Activated CD4-positive, alpha-beta T cell treated with anti-CD3 and anti-CD28 coated beads for 36 hours (primary cell): ENCODE results near the gene APOBR. TPM values are rescaled to one million over a fixed set of nuclear protein-coding genes. Genes with fewer than 3 reads are reported as not detected.

Experiments
- ATAC-seq: fragments of 200-7000 bp; cut with Tn5 transposase; one replicate; pipeline ENCODE4 v1.10.0; 2021; ENCODE audit warnings: mild to moderate bottlenecking, moderate library complexity
- CTCF ChIA-PET: fragments of 350-600 bp; sonication (Branson Sonifier 250); formaldehyde crosslinking; loops from one replicate; lab custom pipeline; 2021; ENCODE audit warnings: antibody characterized with exemption; lab: Charles Lee
- POLR2A ChIA-PET: fragments of 350-600 bp; sonication (Branson Sonifier 250); formaldehyde crosslinking; loops from one replicate; lab custom pipeline; 2021; ENCODE audit warnings: antibody characterized with exemption, inconsistent platforms; lab: Charles Lee
- DNase-seq: peaks from one replicate; pipeline ENCODE4 v3.0.0-alpha.2; 2020
- H3K27ac Mint-ChIP-seq: one replicate; pipeline ENCODE4 v1.8.0; 2021; ENCODE audit warnings: mixed read lengths
- H3K27me3 Mint-ChIP-seq: one replicate; pipeline ENCODE4 v1.8.0; 2021; ENCODE audit warnings: mixed read lengths
- H3K36me3 Mint-ChIP-seq: one replicate; pipeline ENCODE4 v1.8.0; 2021; ENCODE audit warnings: low read depth, mixed read lengths
- H3K4me1 Mint-ChIP-seq: one replicate; pipeline ENCODE4 v1.8.0; 2021; ENCODE audit warnings: mixed read lengths
- H3K4me3 Mint-ChIP-seq: one replicate; pipeline ENCODE4 v1.8.0; 2021; ENCODE audit warnings: mild to moderate bottlenecking, moderate library complexity, mixed read lengths
- H3K9me3 Mint-ChIP-seq: one replicate; pipeline ENCODE4 v1.8.0; 2021; ENCODE audit warnings: low read depth, mixed read lengths
- intact Hi-C, 2 experiments: fragments of 100-400 bp; cut with DNase I in 1 of 2; cut with micrococcal nuclease in 1 of 2; formaldehyde crosslinking; loops; one replicate each; pipeline versions ENCODE4 v1.14.2 to v1.15.1; 2022 to 2024; cut with DNase I, micrococcal nuclease
- total RNA-seq, 2 experiments: library from RNA; stranded (reverse); gene quantifications; one replicate each; pipeline ENCODE4 v1.2.3, GENCODE V29; 2021

Gene APOBR
- total RNA-seq, 2 experiments from 2014 or later: 1.8 to 2.4 TPM

DNA sequence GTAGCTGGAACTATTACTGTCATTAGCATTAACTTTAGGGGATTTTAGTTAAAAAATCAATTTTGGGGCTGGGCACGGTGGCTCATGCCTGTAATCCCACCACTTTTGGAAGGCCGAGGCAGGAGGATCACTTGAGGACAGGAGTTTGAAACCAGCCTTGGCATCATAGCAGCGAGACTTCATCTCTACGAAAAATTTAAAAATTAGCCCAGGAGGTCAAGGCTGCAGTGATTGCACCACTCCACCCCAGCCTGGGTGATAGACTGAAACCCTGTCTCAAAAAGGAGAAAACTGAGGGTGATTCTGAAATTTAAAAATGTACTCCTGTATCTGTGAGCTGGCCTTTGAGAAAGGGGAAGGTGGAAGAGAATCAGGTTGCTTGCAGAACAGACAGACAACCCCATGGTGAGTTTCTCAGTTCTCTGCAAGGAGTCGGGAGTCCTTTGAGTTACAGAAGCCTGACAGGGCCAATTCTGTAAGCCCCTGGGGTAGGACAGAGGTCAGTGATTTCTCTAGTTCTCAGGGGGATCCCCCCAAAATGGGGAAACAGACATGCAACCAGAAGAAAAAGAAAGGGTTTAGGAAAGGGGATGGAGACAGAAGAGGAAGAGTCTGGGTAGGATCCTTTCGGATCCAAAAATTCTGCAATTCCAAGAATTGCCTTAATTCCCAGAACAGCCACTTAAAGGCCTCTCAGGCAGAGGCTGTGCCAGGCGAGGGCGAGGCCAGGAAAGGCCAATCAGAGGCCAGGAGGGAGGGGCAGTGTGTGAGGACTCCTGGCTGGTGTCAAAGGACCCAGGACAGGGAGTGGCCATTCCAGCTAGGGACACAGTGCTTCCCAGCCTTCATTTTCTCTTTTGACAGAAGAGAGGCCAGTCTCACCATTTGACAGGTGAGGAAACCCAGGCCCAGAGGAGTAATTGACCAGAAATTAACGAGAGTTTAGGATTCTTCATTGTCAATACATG lies 37.6 kb downstream of the APOBR start:
- Mint-ChIP-seq H3K36me3 (no peaks in the 10 kb centered on the region), H3K9me3 (no peaks in the 10 kb centered on the region), H3K4me3 (no peak overlapping the region), H3K27ac (no peak overlapping the region), H3K4me1 (peaks cover 28% of the 10 kb centered on the region), H3K27me3 (no peaks in the 10 kb centered on the region)
- ChIA-PET POLR2A (no interaction called here), CTCF (interaction anchor here (0.6 kb wide), 1 partner anchor 92 kb away, joined by 5 read pairs; no protein-coding TSS in a partner anchor)
- no peak for DNase-seq
- intact Hi-C loops: no loop called here
- ATAC-seq: no peak

DNA sequence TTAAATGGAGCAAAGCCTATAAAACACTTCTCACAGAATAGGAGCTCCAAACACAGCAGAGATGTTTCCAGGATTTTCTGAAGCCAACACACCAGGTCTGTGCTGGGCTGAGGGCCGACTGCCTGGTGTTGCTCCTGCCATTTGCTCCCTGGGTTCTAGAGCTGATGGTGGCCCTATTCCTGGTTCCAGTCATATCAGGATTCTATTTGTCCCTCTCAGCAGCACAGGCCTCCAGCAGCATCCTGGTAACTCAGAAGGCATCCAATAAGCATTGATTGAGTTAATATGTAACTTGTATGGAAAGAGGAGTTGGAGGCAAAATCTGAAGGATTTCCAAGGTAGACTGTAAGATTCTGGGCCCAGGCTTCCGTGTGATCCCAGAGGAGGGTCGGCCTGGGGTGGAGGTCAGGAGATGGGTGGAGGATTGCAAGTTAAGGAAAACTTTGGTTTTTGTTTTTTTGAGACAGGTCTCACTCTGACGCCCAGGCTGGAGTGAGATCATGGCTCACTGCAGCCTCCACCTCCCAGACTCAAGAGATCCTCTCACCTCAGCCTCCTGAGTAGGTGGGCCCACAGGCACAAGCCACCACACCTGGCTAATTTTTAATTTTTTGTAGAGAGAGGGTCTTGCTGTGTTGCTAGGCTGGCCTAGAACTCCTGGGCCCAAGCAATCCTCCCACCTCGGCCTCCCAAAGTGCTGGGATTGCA lies 38.7 kb downstream of the APOBR start:
- Mint-ChIP-seq H3K4me3 (no peak overlapping the region), H3K36me3 (no peaks in the 10 kb centered on the region), H3K4me1 (peaks cover 29% of the 10 kb centered on the region), H3K27ac (peak overlapping the region; percentile 13), H3K27me3 (no peaks in the 10 kb centered on the region), H3K9me3 (no peaks in the 10 kb centered on the region)
- intact Hi-C loops: no loop called here
- ATAC-seq (no peak), DNase-seq (no peak)
- POLR2A ChIA-PET: no interaction called here
- CTCF ChIA-PET: interaction anchor here (0.5 kb wide), 1 partner anchor 337 kb away, joined by 3 read pairs; no protein-coding TSS in a partner anchor

DNA sequence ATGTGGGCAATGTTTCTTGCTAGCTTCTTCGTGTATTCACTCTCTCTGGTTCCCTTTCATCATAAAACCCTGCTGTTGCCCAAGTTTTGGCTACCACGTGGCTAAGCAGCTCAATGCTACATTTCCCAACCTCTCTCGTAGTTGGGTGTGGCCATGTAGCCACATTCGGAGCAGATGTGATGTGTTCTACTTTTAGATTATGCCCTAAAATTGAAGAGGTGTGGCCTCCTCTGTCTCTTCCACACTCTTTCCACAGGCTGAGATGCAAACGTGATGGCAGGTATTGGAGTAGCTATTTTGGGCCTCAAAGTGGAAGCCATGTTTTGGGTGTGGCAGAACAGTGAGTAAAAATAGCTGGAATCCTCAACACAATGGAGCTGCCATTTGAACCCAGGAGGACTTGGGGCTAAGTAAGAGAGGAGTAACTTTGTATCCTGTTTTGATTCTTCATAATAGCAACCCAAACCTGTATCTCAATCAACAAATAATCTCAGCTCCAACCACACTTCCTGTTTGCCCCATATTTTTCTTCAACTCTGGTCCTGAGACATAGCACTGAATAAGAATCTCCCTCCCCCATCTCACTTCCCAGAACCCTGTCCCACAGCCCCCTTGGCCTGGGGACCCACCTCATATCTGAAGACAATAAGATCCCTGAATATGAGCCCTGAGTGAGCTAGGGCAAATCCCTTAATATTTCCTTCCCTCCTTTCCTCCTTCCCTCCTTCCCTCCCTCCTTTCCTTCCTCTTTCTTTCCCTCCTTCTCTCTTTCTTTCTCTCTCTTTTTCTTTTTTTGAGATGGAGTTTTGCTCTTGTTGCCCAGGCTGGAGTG lies 40.3 kb downstream of the APOBR start:
- intact Hi-C loops: no loop called here
- ATAC-seq (peak; percentile 12), DNase-seq (no peak)
- H3K27me3 Mint-ChIP-seq: no peaks in the 10 kb centered on the region
- ChIA-PET POLR2A (interaction anchor here (0.6 to 0.8 kb wide), 2 partner anchors 9 to 87 kb away, joined by 3 read pairs; no protein-coding TSS in a partner anchor), CTCF (interaction anchor here (1.5 kb wide), 1 partner anchor 13 kb away, joined by 4 read pairs; no protein-coding TSS in a partner anchor)
- H3K27ac Mint-ChIP-seq: peak overlapping the region; percentile 14
- H3K4me1 Mint-ChIP-seq: peaks cover 29% of the 10 kb centered on the region
- no peaks in the 10 kb centered on the region for H3K36me3 Mint-ChIP-seq
- H3K9me3 Mint-ChIP-seq: no peaks in the 10 kb centered on the region
- H3K4me3 Mint-ChIP-seq: no peak overlapping the region

DNA sequence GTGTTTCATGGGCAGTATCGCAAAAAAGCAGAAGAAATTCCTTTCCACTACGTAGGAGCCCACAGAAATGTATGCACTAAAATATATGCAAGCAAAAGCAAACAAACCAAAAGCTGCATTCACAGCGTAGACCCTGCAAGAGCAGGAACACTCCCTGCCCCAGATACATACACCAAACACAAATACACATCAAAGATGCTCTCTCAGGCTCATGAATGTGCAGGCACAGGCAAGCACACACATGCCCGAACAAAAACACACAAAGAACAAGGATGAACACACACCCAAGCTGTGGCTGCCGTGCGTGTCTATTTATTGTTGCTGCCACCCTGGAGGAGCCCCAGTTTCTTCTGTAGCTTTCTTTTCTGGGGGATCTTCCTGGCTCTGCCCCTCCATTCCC lies 42.6 kb downstream of the APOBR start:
- H3K36me3 Mint-ChIP-seq: no peaks in the 10 kb centered on the region
- DNase-seq (no peak), ATAC-seq (no peak)
- ChIA-PET POLR2A (interaction anchor here (0.6 kb wide), 1 partner anchor 45 kb away, joined by 4 read pairs; the partner anchor contains the start of gene CLN3), CTCF (interaction anchor here (0.6 kb wide), 1 partner anchor 28 kb away, joined by 4 read pairs; no protein-coding TSS in a partner anchor)
- intact Hi-C loops: no loop called here
- H3K4me3 Mint-ChIP-seq: no peak overlapping the region
- H3K27me3 Mint-ChIP-seq: no peaks in the 10 kb centered on the region
- no peaks in the 10 kb centered on the region for H3K9me3 Mint-ChIP-seq
- H3K27ac Mint-ChIP-seq: no peak overlapping the region
- H3K4me1 Mint-ChIP-seq: peaks cover 26% of the 10 kb centered on the region

DNA sequence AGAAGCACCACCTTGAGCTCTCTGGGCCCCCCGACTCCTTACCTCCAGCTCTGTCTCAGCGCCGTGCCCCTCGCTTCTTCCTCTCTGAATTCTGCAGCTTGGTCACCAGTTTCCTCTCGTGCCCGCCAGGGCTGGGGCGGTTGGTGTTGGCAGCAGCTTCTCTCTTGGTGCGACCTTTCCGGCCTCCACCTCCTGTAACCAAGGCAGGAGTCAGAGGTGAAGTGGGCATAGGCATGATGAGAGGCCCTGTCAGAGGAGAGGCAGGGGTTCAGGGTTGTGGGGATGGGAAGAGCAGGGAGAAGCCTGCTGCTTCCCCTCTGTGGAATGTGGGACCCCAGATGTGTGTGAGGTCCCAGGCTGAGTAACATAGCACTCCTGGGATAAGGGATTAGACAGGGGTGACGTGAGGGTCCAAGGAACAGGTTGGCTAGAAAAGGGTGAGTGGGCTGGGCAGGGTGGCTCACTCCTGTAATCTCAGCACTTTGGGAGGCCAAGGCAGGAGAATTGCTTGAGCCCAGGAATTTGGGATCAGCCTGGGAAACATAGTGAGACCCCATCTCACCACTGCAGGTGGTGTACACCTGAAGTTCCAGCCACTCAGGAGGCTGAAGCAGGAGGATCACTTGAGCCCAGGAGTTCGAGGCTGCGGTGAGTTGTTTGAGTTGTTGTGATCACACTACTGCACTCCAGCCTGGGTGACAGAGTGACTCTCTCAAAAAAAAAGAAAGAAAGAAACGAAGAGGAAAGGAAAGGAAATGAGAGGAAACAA lies 43.7 kb downstream of the APOBR start:
- DNase-seq: no peak
- Mint-ChIP-seq H3K9me3 (no peaks in the 10 kb centered on the region), H3K4me1 (peaks cover 30% of the 10 kb centered on the region), H3K27me3 (no peaks in the 10 kb centered on the region), H3K4me3 (no peak overlapping the region), H3K27ac (no peak overlapping the region), H3K36me3 (no peaks in the 10 kb centered on the region)
- ChIA-PET CTCF (no interaction called here), POLR2A (interaction anchor here (0.6 kb wide), 1 partner anchor 362 kb away, joined by 4 read pairs; no protein-coding TSS in a partner anchor)
- no peak for ATAC-seq
- intact Hi-C loops: loop anchor here in 1 of 2 experiments (2.0 kb wide), 1 partner anchor 15 kb away; no protein-coding TSS in a partner anchor

DNA sequence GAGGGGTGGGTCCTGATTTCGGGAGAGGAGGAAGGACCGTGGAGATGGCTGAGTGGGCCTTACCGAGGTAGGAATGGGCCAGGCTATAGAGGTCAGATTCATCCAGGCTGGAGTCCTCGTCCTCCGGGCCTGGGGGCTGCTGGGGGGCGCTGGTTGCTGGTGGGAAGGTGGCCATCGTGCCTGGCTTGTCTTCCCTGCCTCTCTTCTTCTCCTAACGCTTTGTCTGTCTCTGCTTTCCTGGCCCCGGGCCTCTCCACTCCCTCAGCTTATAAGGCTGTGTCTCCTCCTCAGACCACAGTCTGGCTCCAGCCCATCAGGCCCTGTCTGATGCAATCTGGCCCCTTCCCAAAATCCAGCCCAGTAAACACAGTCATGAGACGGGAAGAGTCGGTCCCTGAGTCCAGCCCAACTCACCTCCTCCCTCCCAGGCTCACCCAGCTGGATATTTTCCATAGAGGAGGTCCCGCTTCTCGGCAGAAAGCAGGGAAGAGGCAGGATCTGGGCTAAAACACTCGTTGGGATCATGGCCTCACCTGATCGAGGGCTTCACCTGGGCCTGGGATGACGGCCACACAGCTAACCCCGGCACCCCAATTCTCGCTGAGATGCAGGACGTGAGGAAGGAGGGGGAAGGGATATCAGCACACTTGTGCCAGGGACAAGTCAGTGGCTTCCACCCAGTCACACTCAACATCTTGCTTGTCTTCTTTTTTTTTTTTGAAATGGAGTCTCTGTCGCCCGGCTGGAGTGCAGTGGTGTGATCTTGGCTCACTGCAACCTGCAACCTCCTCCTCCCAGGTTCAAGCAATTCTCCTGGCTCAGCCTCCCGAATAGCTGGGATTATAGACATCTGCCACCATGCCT lies 44.5 kb downstream of the APOBR start, which contains the start of gene NUPR1:
Gene NUPR1 (minus strand): TSS at position 242 of the 864 bp plus-strand sequence. CDS start 67 bp downstream, at position 175.
- intact Hi-C loops: loop anchor here in 1 of 2 experiments (2.0 kb wide), 1 partner anchor 16 kb away; no protein-coding TSS in a partner anchor
- Mint-ChIP-seq H3K27me3 (no peaks in the 10 kb centered on the region), H3K36me3 (no peaks in the 10 kb centered on the region), H3K27ac (no peak within 1 kb of the TSS), H3K4me1 (peaks cover 28% of the 10 kb centered on the region), H3K4me3 (no peak within 1 kb of the TSS), H3K9me3 (no peaks in the 10 kb centered on the region)
- ATAC-seq: no peak
- POLR2A ChIA-PET: interaction anchor here (0.6 kb wide), 1 partner anchor 361 kb away, joined by 4 read pairs; no protein-coding TSS in a partner anchor
- CTCF ChIA-PET: no interaction called here
- DNase-seq: no peak

DNA sequence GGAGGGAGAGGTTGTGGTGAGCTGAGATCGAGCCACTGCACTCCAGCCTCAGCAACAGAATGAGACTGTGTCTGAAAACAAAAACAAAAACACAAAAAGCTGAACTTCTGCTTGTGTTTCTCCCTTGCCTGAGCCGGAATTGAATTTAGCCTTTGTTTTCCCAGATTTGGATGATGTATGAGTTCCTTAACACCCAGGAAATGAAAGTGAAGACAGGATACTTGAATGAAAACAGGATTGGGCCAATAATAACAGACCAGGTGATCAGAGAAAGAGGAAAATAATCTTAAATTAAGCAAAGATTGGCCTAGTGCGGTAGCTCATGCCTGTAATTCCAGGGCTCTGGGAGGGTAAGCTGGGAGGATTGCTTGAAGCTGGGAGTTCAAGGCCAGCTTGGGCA lies 45.9 kb downstream of the APOBR start:
- POLR2A ChIA-PET: no interaction called here
- H3K36me3 Mint-ChIP-seq: no peaks in the 10 kb centered on the region
- no peaks in the 10 kb centered on the region for H3K9me3 Mint-ChIP-seq
- H3K27ac Mint-ChIP-seq: no peak overlapping the region
- ATAC-seq (no peak), DNase-seq (no peak)
- no peaks in the 10 kb centered on the region for H3K27me3 Mint-ChIP-seq
- no peak overlapping the region for H3K4me3 Mint-ChIP-seq
- CTCF ChIA-PET: interaction anchor here (1.2 kb wide), 1 partner anchor 9 kb away, joined by 3 read pairs; no protein-coding TSS in a partner anchor
- H3K4me1 Mint-ChIP-seq: peaks cover 14% of the 10 kb centered on the region
- intact Hi-C loops: no loop called here

DNA sequence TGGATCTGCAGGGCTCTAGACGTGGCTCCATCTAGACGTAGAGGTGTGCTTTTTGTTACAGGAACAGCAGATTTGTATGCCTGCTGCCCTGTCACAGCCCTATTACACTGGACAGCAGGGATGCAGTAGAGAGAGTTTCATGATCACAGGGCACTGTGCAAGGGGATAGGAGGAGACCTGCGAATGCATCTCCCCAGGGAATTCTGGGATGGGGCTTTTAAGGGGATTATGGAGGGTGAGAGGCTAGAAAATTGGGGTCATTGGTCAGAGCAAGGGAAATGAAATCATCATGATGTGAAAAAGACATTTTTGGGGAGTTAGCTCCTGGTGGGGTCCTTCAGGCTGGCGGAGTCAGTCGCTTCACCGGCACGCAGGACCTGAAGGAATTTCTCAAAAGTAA lies 48.2 kb downstream of the APOBR start:
- ChIA-PET POLR2A (no interaction called here), CTCF (no interaction called here)
- Mint-ChIP-seq H3K27me3 (no peaks in the 10 kb centered on the region), H3K27ac (no peak overlapping the region), H3K9me3 (no peaks in the 10 kb centered on the region), H3K36me3 (no peaks in the 10 kb centered on the region), H3K4me3 (no peak overlapping the region), H3K4me1 (peaks cover 7% of the 10 kb centered on the region)
- ATAC-seq (no peak), DNase-seq (no peak)
- intact Hi-C loops: no loop called here

DNA sequence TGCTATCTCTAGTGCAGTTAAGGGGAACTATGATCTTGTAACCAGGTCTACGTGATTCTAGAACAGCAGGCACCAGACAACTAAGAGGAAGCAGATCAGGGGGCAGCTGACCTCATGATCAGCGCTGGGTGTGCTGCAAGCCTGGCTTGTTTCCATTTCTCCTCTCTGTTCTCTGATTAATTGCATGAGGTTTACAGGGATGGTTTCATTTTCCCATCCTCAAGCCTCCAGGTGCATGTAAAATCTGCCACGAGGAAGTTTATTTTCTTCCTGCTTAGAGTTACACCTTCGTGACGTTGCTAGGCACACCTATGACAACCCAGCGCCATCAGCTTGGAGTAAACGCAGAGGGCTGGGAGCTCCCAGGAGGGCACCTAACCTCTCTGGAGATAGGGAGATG lies 48.6 kb downstream of the APOBR start:
- Mint-ChIP-seq H3K27ac (no peak overlapping the region), H3K27me3 (no peaks in the 10 kb centered on the region), H3K4me1 (peaks cover 7% of the 10 kb centered on the region), H3K36me3 (no peaks in the 10 kb centered on the region), H3K9me3 (no peaks in the 10 kb centered on the region), H3K4me3 (no peak overlapping the region)
- POLR2A ChIA-PET: no interaction called here
- intact Hi-C loops: no loop called here
- DNase-seq (no peak), ATAC-seq (no peak)
- CTCF ChIA-PET: no interaction called here
